Lower lobe of right lung (tissue), 2 donors: ENCODE data around the gene USP47. TPM values are rescaled to one million over a fixed set of nuclear protein-coding genes. Genes with fewer than 3 reads are reported as not detected.
A peak's percentile ranks its signal among the peaks of the same experiment; 100 is the strongest.

Experiments used
- ATAC-seq, 2 donors: fragments of 200-7000 bp; cut with Tn5 transposase; one replicate each; pipeline ENCODE4 v1.9.1; 2020 to 2022; ENCODE audit warnings: mild to moderate bottlenecking in 2 of 2, moderate library complexity in 2 of 2
- DNase-seq: peaks from one replicate; pipeline ENCODE4 v3.0.0-alpha.2; 2020
- H3K27ac ChIP-seq: fragments of 200-600 bp; one replicate; pipeline ENCODE4 v1.8.0; 2022
- H3K27me3 ChIP-seq: fragments of 200-600 bp; one replicate; pipeline ENCODE4 v1.8.0; 2022; ENCODE audit warnings: low read depth
- H3K36me3 ChIP-seq: fragments of 200-600 bp; one replicate; pipeline ENCODE4 v1.8.0; 2022; ENCODE audit warnings: mild to moderate bottlenecking
- H3K4me1 ChIP-seq: fragments of 200-600 bp; one replicate; pipeline ENCODE4 v1.8.0; 2022
- H3K4me3 ChIP-seq: fragments of 200-600 bp; one replicate; pipeline ENCODE4 v1.8.0; 2022; ENCODE audit warnings: mild to moderate bottlenecking
- H3K9me3 ChIP-seq: fragments of 200-600 bp; one replicate; pipeline ENCODE4 v1.8.0; 2022
- intact Hi-C: fragments of 100-400 bp; cut with DNase I; formaldehyde crosslinking; loops from one replicate; pipeline ENCODE4 v1.11.0; 2022
- long read RNA-seq: library from polyadenylated mRNA; unstranded; transcript quantifications from one replicate; pipeline ENCODE4 v2.0.0, GENCODE V29; 2021
- total RNA-seq: library from RNA; stranded (reverse); fragmentation: NEBNext Ultra II Directional; extraction: Animal tissue kit (Norgen Biotek cat#: 25700); gene quantifications from one replicate; pipeline ENCODE4 v1.2.1, GENCODE V29; 2021
- TF ChIP-seq, protein P1 (sequence below): fragments of 200-600 bp; IDR thresholded peaks from one replicate; pipeline ENCODE4 v1.8.0; 2022; ENCODE audit warnings: antibody characterized with exemption, mild to moderate bottlenecking
- donor health status: DM: no; HTN: yes; CAD: no; lungs with severe emphysema.

Gene USP47, protein sequence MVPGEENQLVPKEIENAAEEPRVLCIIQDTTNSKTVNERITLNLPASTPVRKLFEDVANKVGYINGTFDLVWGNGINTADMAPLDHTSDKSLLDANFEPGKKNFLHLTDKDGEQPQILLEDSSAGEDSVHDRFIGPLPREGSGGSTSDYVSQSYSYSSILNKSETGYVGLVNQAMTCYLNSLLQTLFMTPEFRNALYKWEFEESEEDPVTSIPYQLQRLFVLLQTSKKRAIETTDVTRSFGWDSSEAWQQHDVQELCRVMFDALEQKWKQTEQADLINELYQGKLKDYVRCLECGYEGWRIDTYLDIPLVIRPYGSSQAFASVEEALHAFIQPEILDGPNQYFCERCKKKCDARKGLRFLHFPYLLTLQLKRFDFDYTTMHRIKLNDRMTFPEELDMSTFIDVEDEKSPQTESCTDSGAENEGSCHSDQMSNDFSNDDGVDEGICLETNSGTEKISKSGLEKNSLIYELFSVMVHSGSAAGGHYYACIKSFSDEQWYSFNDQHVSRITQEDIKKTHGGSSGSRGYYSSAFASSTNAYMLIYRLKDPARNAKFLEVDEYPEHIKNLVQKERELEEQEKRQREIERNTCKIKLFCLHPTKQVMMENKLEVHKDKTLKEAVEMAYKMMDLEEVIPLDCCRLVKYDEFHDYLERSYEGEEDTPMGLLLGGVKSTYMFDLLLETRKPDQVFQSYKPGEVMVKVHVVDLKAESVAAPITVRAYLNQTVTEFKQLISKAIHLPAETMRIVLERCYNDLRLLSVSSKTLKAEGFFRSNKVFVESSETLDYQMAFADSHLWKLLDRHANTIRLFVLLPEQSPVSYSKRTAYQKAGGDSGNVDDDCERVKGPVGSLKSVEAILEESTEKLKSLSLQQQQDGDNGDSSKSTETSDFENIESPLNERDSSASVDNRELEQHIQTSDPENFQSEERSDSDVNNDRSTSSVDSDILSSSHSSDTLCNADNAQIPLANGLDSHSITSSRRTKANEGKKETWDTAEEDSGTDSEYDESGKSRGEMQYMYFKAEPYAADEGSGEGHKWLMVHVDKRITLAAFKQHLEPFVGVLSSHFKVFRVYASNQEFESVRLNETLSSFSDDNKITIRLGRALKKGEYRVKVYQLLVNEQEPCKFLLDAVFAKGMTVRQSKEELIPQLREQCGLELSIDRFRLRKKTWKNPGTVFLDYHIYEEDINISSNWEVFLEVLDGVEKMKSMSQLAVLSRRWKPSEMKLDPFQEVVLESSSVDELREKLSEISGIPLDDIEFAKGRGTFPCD (N-terminal part only)
- 45.2 TPM for total RNA-seq
- long read RNA-seq, full-length matches to known transcripts = 55 of 111 reads
- long read RNA-seq, partial matches to known transcripts = 42 of 111 reads
- long read RNA-seq, other reads (novel, unspliced or antisense) = 14 of 111 reads

DNA sequence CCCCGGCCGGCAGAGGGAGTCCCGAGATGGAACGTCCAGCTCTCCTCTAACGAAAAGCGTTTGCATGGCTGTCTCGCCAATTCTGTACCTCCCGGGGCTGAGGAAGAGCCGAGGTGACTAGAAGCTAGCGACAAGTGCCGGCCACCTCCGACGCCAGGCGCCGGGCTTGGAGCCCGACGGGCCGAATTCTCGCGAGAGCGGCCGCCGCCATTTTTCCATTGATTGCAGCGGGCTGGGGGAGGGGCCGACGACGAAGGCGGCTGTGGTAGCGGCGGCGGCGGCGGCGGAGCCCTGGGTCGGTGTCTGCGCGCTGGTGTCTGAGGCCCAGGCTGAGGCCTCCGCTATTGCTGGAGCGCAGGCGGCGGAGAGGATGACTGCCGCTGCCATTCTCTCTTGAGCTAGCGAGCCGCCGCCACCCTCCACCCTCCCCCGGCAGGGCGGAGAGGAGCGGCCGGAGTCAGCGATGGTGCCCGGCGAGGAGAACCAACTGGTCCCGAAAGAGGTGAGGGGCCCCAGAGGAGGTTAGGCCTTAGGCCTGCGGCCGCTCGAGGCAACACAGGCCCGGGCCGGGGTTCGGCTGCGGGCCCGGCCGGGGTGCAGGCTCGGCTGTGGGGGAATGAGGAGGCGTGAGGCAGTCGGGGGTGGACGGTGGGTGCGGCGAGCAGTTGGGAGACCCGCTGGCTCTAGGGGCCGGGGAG lies at the start of gene USP47:
Gene USP47, plus strand, starts transcription at position 250 of the 698 bp plus-strand sequence. Its CDS starts 214 bp downstream, at position 464.
- Histone ChIP-seq H3K9me3 (no peaks in the 10 kb centered on the region), H3K4me3 (peak within 1 kb of the TSS; percentile 72), H3K27me3 (no peaks in the 10 kb centered on the region), H3K36me3 (no peaks in the 10 kb centered on the region), H3K27ac (peak within 1 kb of the TSS; percentile 97), H3K4me1 (peaks cover 42% of the 10 kb centered on the region)
- TF ChIP-seq, protein P1, sequence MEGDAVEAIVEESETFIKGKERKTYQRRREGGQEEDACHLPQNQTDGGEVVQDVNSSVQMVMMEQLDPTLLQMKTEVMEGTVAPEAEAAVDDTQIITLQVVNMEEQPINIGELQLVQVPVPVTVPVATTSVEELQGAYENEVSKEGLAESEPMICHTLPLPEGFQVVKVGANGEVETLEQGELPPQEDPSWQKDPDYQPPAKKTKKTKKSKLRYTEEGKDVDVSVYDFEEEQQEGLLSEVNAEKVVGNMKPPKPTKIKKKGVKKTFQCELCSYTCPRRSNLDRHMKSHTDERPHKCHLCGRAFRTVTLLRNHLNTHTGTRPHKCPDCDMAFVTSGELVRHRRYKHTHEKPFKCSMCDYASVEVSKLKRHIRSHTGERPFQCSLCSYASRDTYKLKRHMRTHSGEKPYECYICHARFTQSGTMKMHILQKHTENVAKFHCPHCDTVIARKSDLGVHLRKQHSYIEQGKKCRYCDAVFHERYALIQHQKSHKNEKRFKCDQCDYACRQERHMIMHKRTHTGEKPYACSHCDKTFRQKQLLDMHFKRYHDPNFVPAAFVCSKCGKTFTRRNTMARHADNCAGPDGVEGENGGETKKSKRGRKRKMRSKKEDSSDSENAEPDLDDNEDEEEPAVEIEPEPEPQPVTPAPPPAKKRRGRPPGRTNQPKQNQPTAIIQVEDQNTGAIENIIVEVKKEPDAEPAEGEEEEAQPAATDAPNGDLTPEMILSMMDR = peak; percentile 21
- intact Hi-C loops = no loop called here
- DNase-seq (peak; percentile 93), ATAC-seq (peak; percentile 93 to 94)

DNA sequence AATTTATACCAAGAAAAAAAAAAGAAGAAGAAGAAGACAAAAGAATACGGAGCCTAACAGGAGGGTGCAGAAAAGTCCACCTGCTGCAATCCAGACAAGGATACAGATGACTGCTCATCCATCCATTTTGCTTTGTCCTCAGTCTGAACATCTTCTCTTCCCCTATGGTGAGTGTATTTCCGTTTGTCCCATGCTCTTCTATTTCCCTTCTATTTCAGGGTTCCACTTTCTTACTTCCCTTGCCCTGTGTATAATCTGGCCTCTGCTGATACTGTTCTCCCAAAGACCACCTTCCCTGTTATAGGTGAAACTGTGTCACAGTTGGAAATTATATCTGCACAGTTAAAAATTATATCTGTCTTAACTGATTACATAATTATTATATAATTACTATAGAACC lies 48.7 kb upstream of the USP47 start:
- Histone ChIP-seq H3K9me3 (no peaks in the 10 kb centered on the region), H3K4me3 (no peak overlapping the region), H3K27ac (no peak overlapping the region), H3K27me3 (no peaks in the 10 kb centered on the region), H3K4me1 (no peaks in the 10 kb centered on the region), H3K36me3 (no peaks in the 10 kb centered on the region)
- no peak for ATAC-seq
- no peak for DNase-seq
- TF ChIP-seq, protein P1 = no peak
- intact Hi-C loops = no loop called here

DNA sequence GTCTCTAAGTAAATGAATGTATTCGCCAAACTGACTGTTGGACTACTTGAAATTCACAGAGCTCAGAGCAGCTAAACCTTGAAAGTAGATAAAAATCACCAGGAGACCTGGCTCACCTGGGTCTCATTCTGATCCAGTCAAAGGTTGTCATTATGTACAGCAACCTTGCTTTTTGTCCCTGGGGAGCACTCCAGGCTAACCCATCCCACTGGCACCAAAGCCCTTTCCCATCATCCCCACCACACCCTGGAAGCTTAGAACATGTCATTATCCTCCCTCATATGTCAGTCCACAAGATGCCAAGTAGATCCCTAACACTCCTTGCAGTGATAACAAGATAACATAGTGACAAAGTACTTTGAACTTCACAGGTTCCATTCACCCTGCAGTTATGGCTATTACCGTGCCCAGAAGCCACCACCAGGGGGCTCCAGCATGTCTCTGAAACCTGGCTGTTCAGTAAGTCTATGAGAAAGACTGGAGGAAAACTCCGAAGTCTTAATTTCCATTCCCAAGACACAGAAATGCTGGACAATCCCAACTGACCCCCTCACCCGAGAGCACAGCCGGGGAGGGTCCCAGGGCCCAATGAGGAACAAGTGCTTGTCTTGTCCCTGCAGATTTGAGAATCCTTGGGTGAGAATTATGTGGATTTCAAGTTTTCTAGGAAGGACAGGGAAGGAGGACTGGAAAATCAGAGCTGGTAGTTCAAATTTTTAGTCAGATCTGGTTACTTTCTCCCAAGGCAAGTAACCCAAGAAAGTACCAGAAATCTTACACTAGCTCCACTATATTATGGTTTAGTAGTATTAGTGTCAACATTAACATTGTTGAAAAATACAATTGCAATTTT lies 43.0 kb upstream of the USP47 start:
- no peak overlapping the region for H3K27ac ChIP-seq
- DNase-seq = peak; percentile 86
- peak; percentile 83 to 89 for ATAC-seq
- TF ChIP-seq, protein P1 = peak; percentile 97
- intact Hi-C loops = no loop called here
- H3K4me1 ChIP-seq = no peaks in the 10 kb centered on the region
- no peak overlapping the region for H3K4me3 ChIP-seq
- H3K27me3 ChIP-seq = no peaks in the 10 kb centered on the region
- no peaks in the 10 kb centered on the region for H3K36me3 ChIP-seq
- no peaks in the 10 kb centered on the region for H3K9me3 ChIP-seq

DNA sequence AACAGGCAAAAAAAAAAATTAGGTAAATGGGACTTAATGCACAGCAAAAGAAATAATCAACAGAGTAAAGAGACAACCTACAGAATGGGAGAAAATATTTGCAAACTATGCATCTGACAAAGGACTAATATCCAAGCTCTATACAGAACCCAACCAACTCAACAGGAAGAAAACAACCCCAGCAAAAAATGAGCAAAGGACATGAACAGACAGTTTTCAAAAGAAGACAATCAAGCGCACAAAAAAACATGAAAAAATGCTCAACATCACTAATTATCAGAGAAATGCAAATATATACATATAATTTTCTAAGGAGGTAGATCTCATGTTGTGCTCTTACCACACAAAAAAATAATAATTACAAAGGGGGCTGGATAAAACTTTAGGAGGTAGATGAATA lies 36.5 kb upstream of the USP47 start:
- Histone ChIP-seq H3K27me3 (no peaks in the 10 kb centered on the region), H3K27ac (no peak overlapping the region), H3K9me3 (no peaks in the 10 kb centered on the region), H3K36me3 (no peaks in the 10 kb centered on the region), H3K4me1 (no peaks in the 10 kb centered on the region), H3K4me3 (no peak overlapping the region)
- ATAC-seq (no peak), DNase-seq (no peak)
- TF ChIP-seq, protein P1 = no peak
- intact Hi-C loops = no loop called here
